GM12878 (cell line): Measurements from ENCODE around the gene BPIFB4. TPM values are rescaled to one million over a fixed set of nuclear protein-coding genes. Genes with fewer than 3 reads are reported as not detected.

ENCODE experiments used
- ATAC-seq: fragments of 200-7000 bp; cut with Tn5 transposase; 3 replicates; pipeline ENCODE4 v1.9.1; 2020; ENCODE audit warnings: mild to moderate bottlenecking, moderate library complexity
- BruUV-seq: library from RNA; stranded (reverse); fragments of 400-500 nt; replicated peaks from 2 replicates; lab custom pipeline; 2021; lab: Mats Ljungman, UMichigan
- CTCF ChIA-PET: fragments of 300-600 bp; sonication (Branson Sonifier 250); formaldehyde crosslinking; extraction: SDS; loops from one replicate; lab custom pipeline; 2021; ENCODE audit warnings: inconsistent platforms; lab: Yijun Ruan, JAX
- POLR2A ChIA-PET: fragments of 350-600 bp; formaldehyde crosslinking; extraction: SDS; loops from one replicate; lab custom pipeline; 2021; ENCODE audit warnings: inconsistent platforms; lab: Charles Lee
- RAD21 ChIA-PET: fragments of 300-600 bp; sonication (Branson Sonifier 250); formaldehyde crosslinking; loops from one replicate; lab custom pipeline; 2023; ENCODE audit warnings: antibody characterized with exemption; ENCODE audit not compliant: unreplicated experiment; lab: Charles Lee
- SMC1A ChIA-PET: fragments of 300-600 bp; sonication (Branson Sonifier 250); formaldehyde crosslinking; loops from one replicate; lab custom pipeline; 2023; ENCODE audit not compliant: unreplicated experiment, uncharacterized antibody; lab: Charles Lee
- DNase-seq: peaks from one replicate; pipeline ENCODE4 v3.0.0-alpha.2; 2011; ENCODE audit warnings: low read depth, low spot score
- FAIRE-seq: peaks from 3 replicates; lab custom pipeline; 2011; peaks lifted over from hg19 to GRCh38; lab: Jason Lieb, UNC
- H2AFZ ChIP-seq: 2 replicates; pipeline ENCODE4 v1.6.0; 2011; ENCODE audit warnings: low read depth, low read length, control low read depth; ENCODE audit not compliant: control insufficient read depth
- H3K27ac ChIP-seq: 2 replicates; pipeline ENCODE4 v1.5.1; 2011; ENCODE audit warnings: control low read depth; ENCODE audit not compliant: control insufficient read depth, insufficient read depth
- H3K27me3 ChIP-seq, 2 experiments: replicated peaks in 1 of 2; 2 replicates each; pipeline versions ENCODE4 v1.6.0 to v1.6.1; 2011; ENCODE audit warnings: low read length in 1 of 2; ENCODE audit not compliant: control insufficient read depth in 2 of 2, insufficient read depth in 2 of 2
- H3K36me3 ChIP-seq, 2 experiments: 2 replicates each; pipeline ENCODE4 v1.5.1; 2011; ENCODE audit warnings: low read length in 1 of 2; ENCODE audit not compliant: control insufficient read depth in 2 of 2, insufficient read depth in 2 of 2
- H3K4me1 ChIP-seq: 2 replicates; pipeline ENCODE4 v1.6.1; 2011; ENCODE audit warnings: mild to moderate bottlenecking, low read length, moderate library complexity, mixed read lengths; ENCODE audit not compliant: control insufficient read depth, insufficient read depth
- H3K4me2 ChIP-seq: 2 replicates; pipeline ENCODE4 v1.6.0; 2011; ENCODE audit warnings: control low read depth; ENCODE audit not compliant: control insufficient read depth, insufficient read depth
- H3K4me3 ChIP-seq: fragments of 200-600 bp; sonication (generic); 2 replicates; pipeline ENCODE4 v1.5.1; 2016
- H3K79me2 ChIP-seq: 2 replicates; pipeline ENCODE4 v1.6.0; 2011; ENCODE audit warnings: low read length; ENCODE audit not compliant: control insufficient read depth, insufficient read depth
- H3K9ac ChIP-seq: 2 replicates; pipeline ENCODE4 v1.8.0; 2011; ENCODE audit warnings: low read length, control low read depth, mixed read lengths; ENCODE audit not compliant: control insufficient read depth, insufficient read depth
- H3K9me3 ChIP-seq: replicated peaks from 3 replicates; pipeline ENCODE4 v1.5.1; 2011; ENCODE audit warnings: mild to moderate bottlenecking, low read length; ENCODE audit not compliant: control insufficient read depth, insufficient read depth
- H4K20me1 ChIP-seq: 2 replicates; pipeline ENCODE4 v1.6.0; 2011; ENCODE audit not compliant: control insufficient read depth, insufficient read depth
- BACH1 ChIP-seq: fragments of 450-650 bp; IDR thresholded peaks from 2 replicates; pipeline ENCODE4 v1.6.1; 2017; ENCODE audit warnings: mild to moderate bottlenecking, borderline replicate concordance
- BCL3 ChIP-seq: IDR thresholded peaks from 2 replicates; pipeline ENCODE4 v1.6.1; 2011; ENCODE audit warnings: borderline replicate concordance, low read depth, mild to moderate bottlenecking, moderate library complexity, low read length; ENCODE audit not compliant: insufficient read depth, poor library complexity, severe bottlenecking
- FOXK2 ChIP-seq: fragments of 450-650 bp; IDR thresholded peaks from 2 replicates; pipeline ENCODE4 v1.6.1; 2017; ENCODE audit warnings: mild to moderate bottlenecking, moderate library complexity
- IRF4 ChIP-seq: IDR thresholded peaks from 2 replicates; pipeline ENCODE4 v1.6.1; 2011; ENCODE audit warnings: low read depth, low read length
- NKRF ChIP-seq: fragments of 450-650 bp; conservative IDR thresholded peaks from 2 replicates; pipeline ENCODE4 v1.6.1; 2017; ENCODE audit warnings: mild to moderate bottlenecking, moderate library complexity
- RFX5 ChIP-seq: IDR thresholded peaks from 2 replicates; pipeline ENCODE4 v1.6.1; 2011; ENCODE audit warnings: low read depth, low read length, improper control_type of control experiment
- WGBS: methylation state at CpG from one replicate; pipeline ENCODE4 v1.1.6; 2016; ENCODE audit warnings: low lambda C conversion rate; ENCODE audit not compliant: insufficient replicate concordance, insufficient coverage; ENCODE audit errors: missing lambda C conversion rate; 5-methylcytosine and 5-hydroxymethylcytosine counted together
- in situ Hi-C: fragments of 300-500 bp; cut with MboI; formaldehyde crosslinking; loops from 9 replicates; pipeline ENCODE4 v1.14.3; 2018; ENCODE audit warnings: mixed read lengths
- intact Hi-C: fragments of 100-400 bp; cut with micrococcal nuclease; formaldehyde crosslinking; loops from one replicate; pipeline ENCODE4 v1.14.2; 2022; ENCODE audit not compliant: unreplicated experiment
- polyA plus RNA-seq, 11 experiments: library from polyadenylated mRNA; depleted of rRNA in 4 of 11; unstranded in 6 of 11; stranded (reverse) in 5 of 11; fragments of >200 nt; fragmentation: Nextera tagmentation in 4 of 11; fragmentation: Illumina TruSeq in 1 of 11; extraction: Ambion mirVana in 4 of 11; extraction: Trizol in 1 of 11; gene quantifications; 1 replicate in 1 of 11; 2 replicates in 10 of 11; pipeline versions ENCODE4 v1.2.1 to v1.2.3, GENCODE V29; 2011 to 2016; ENCODE audit warnings: inconsistent platforms in 2 of 11, missing spikeins in 2 of 11, low read depth in 1 of 11
- total RNA-seq, 4 experiments: library from RNA; depleted of rRNA in 3 of 4; stranded (reverse); fragments of >200 nt in 3 of 4; fragmentation: Illumina TruSeq in 1 of 4; extraction: Trizol in 1 of 4; gene quantifications; 2 replicates each; pipeline versions ENCODE4 v1.2.1 to v1.2.3, GENCODE V29; 2013 to 2021

Gene BPIFB4
- total and polyA plus RNA-seq, 10 of the 15 experiments (the other 5 are each of a cell fraction or from before 2014, with no cell fraction given) = 0.12 TPM; not detected in 9

GRCh38 chr20:33112547-33113386 is 33.3 kb downstream of the BPIFB4 start:
- Histone ChIP-seq H3K4me2 (no peak overlapping the region), H3K9me3 (no peaks in the 10 kb centered on the region), H3K79me2 (no peaks in the 10 kb centered on the region), H3K9ac (no peak overlapping the region), H3K36me3 (no peaks in the 10 kb centered on the region), H3K27ac (no peak overlapping the region), H3K4me1 (no peaks in the 10 kb centered on the region), H4K20me1 (no peaks in the 10 kb centered on the region), H2AFZ (no peak overlapping the region), H3K4me3 (no peak overlapping the region), H3K27me3 (no peaks in the 10 kb centered on the region)
- TF ChIP-seq RFX5 (no peak), NKRF (no peak), BACH1 (no peak), IRF4 (no peak), BCL3 (no peak), FOXK2 (no peak)
- 44% methylated on average over 7 of the region's 7 CpGs for WGBS
- no peak for ATAC-seq
- intact Hi-C loops (loop anchor here (10.0 kb wide), 1 partner anchor 62 kb away; no protein-coding TSS in a partner anchor), in situ Hi-C loops (no loop called here)
- FAIRE-seq = no peak
- ChIA-PET SMC1A (no interaction called here), CTCF (interaction anchor here (1.3 kb wide), 1 partner anchor 38 kb away, joined by 3 read pairs; no protein-coding TSS in a partner anchor), RAD21 (no interaction called here), POLR2A (no interaction called here)
- no TSS peak for BruUV-seq
- DNase-seq = no peak
